Measurements from ENCODE around the gene CCDC85C. TPM values are rescaled to one million over a fixed set of nuclear protein-coding genes. Genes with fewer than 3 reads are reported as not detected.

Gene CCDC85C
- total RNA-seq, 1 experiment from 2014 or later, result 42.3 TPM

GRCh38 chr14:99597911-99598600, 6.0 kb downstream of the CCDC85C start:
- H3K27me3 ChIP-seq (ENCODE audit: insufficient read depth, low read length), result no peaks in the 10 kb centered on the region
- ChIA-PET CTCF (no interaction called here), RAD21 (ENCODE audit: low non-redundant PET in 1 of 2, low total read pairs in 2 of 2, uncharacterized antibody in 2 of 2, unreplicated experiment in 2 of 2) (no interaction called here), POLR2A (no interaction called here)
- H3K4me2 ChIP-seq (ENCODE audit: low read length), result no peak overlapping the region
- H3K36me3 ChIP-seq (ENCODE audit: control insufficient read depth in 1 of 2, insufficient read depth in 2 of 2, low read length in 2 of 2), result no peaks in the 10 kb centered on the region; a peak in 1 of 4 replicates
- intact Hi-C loops (cut with micrococcal nuclease), result no loop called here
- H3K27ac ChIP-seq (ENCODE audit: low read depth, low read length), result no peak overlapping the region
- DNase-seq (ENCODE audit: low read depth, low spot score), result no peak
- H3K79me2 ChIP-seq (ENCODE audit: insufficient read depth, low read length), result peaks cover 82% of the 10 kb centered on the region
- H3K4me3 ChIP-seq (replicated peaks in 1 of 2; ENCODE audit: low read depth in 1 of 2, low read length in 2 of 2), result no peak overlapping the region
- H3K9ac ChIP-seq (ENCODE audit: low read length), result no peak overlapping the region
- no peaks in the 10 kb centered on the region for H3K9me2 ChIP-seq (ENCODE audit: insufficient read depth)
- H2AFZ ChIP-seq (ENCODE audit: low read depth, low read length, poor library complexity, severe bottlenecking), result no peak overlapping the region
- H4K20me1 ChIP-seq (ENCODE audit: insufficient read depth), result no peaks in the 10 kb centered on the region
- no peak for ATAC-seq
- no TSS peak for BruUV-seq (replicated peaks)
- H3K4me1 ChIP-seq (ENCODE audit: control insufficient read depth in 1 of 2, insufficient read depth in 2 of 2, low read length in 2 of 2), result peaks cover 11 to 17% of the 10 kb centered on the region in 2 experiments
- TF ChIP-seq CEBPB (IDR thresholded peaks at IDR 0.05; ENCODE audit: low read depth) (no peak), YY1 (IDR thresholded peaks at IDR 0.05; ENCODE audit: extremely low read depth, insufficient replicate concordance, low read depth, low read length) (no peak), EGR1 (IDR thresholded peaks at IDR 0.05; ENCODE audit: low read depth) (no peak), SP1 (IDR thresholded peaks at IDR 0.05; ENCODE audit: low read depth) (no peak), SIN3A (IDR thresholded peaks at IDR 0.05; ENCODE audit: low read depth) (no peak), ATF3 (IDR thresholded peaks at IDR 0.05) (no peak), POLR2AphosphoS5 (IDR thresholded peaks at IDR 0.05; ENCODE audit: low read depth, low read length) (no peak), EZH2phosphoT487 (IDR thresholded peaks at IDR 0.05; ENCODE audit: borderline replicate concordance) (no peak), RAD21 (IDR thresholded peaks at IDR 0.05; ENCODE audit: low read depth) (no peak), EZH2 (IDR thresholded peaks at IDR 0.05) (no peak), TCF7L2 (IDR thresholded peaks at IDR 0.05; ENCODE audit: borderline replicate concordance, extremely low read depth, insufficient read depth, insufficient read length) (no peak)
- TF ChIP-seq, protein P1, sequence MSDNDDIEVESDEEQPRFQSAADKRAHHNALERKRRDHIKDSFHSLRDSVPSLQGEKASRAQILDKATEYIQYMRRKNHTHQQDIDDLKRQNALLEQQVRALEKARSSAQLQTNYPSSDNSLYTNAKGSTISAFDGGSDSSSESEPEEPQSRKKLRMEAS (IDR thresholded peaks at IDR 0.05), result no peak
- H3K9me3 ChIP-seq (ENCODE audit: control insufficient read depth in 1 of 2, insufficient read depth in 1 of 2, low read depth in 1 of 2, low read length in 2 of 2), result no peaks in the 10 kb centered on the region

All from HCT116 (cell line).